Liver (tissue), 9 donors: ENCODE results near the gene JAK1. TPM values are rescaled to one million over a fixed set of nuclear protein-coding genes. Genes with fewer than 3 reads are reported as not detected.

Experiments
- DNase-seq: peaks from one replicate; pipeline ENCODE4 v3.0.0-alpha.2; 2017; ENCODE audit warnings: low spot score
- H3K27ac ChIP-seq, 2 donors: one replicate each; pipeline ENCODE4 v1.7.0; 2013; ENCODE audit warnings: inconsistent platforms in 2 of 2, low read length in 2 of 2, control low read depth in 1 of 2, low read depth in 1 of 2, mild to moderate bottlenecking in 1 of 2
- H3K27me3 ChIP-seq, 4 donors: one replicate each; pipeline versions ENCODE4 v1.6.1 to v1.7.0; 2013; ENCODE audit warnings: low read length in 3 of 4, inconsistent platforms in 1 of 4, mild to moderate bottlenecking in 1 of 4, moderate library complexity in 1 of 4; ENCODE audit not compliant: control insufficient read depth in 4 of 4, insufficient read depth in 4 of 4
- H3K36me3 ChIP-seq, 4 donors: one replicate each; pipeline versions ENCODE4 v1.6.1 to v1.7.0; 2013; ENCODE audit warnings: low read length in 3 of 4, mild to moderate bottlenecking in 3 of 4, low read depth in 1 of 4, moderate library complexity in 1 of 4; ENCODE audit not compliant: control insufficient read depth in 4 of 4, insufficient read depth in 3 of 4
- H3K4me1 ChIP-seq, 4 donors: one replicate each; pipeline versions ENCODE4 v1.6.1 to v1.7.0; 2013; ENCODE audit warnings: low read length in 3 of 4, mild to moderate bottlenecking in 3 of 4, moderate library complexity in 1 of 4; ENCODE audit not compliant: control insufficient read depth in 4 of 4, insufficient read depth in 4 of 4
- H3K4me3 ChIP-seq, 3 donors: one replicate each; pipeline versions ENCODE4 v1.6.1 to v1.7.0; 2013; ENCODE audit warnings: low read length in 3 of 3, control low read depth in 1 of 3, low read depth in 1 of 3, mild to moderate bottlenecking in 1 of 3
- H3K9ac ChIP-seq, 2 donors: one replicate each; pipeline ENCODE4 v1.7.0; 2013; ENCODE audit warnings: low read length in 2 of 2, mild to moderate bottlenecking in 2 of 2, moderate library complexity in 2 of 2, control low read depth in 1 of 2, low read depth in 1 of 2
- H3K9me3 ChIP-seq, 4 donors: one replicate each; pipeline versions ENCODE4 v1.6.1 to v1.7.0; 2013; ENCODE audit warnings: low read length in 3 of 4; ENCODE audit not compliant: control insufficient read depth in 4 of 4
- ATF3 ChIP-seq: IDR thresholded peaks from 2 replicates; pipeline ENCODE4 v1.6.1; 2016; ENCODE audit warnings: antibody characterized with exemption
- CTCF ChIP-seq: fragments of 150-350 bp; IDR thresholded peaks from 2 replicates; pipeline ENCODE4 v1.5.1; 2017; ENCODE audit warnings: improper control_type of control experiment, low read depth, low read length; ENCODE audit not compliant: missing input control
- EGR1 ChIP-seq, 2 donors: IDR thresholded peaks; 2 replicates each; pipeline ENCODE4 v1.6.1; 2016 to 2018; ENCODE audit warnings: antibody characterized with exemption in 2 of 2, low read depth in 2 of 2
- FOXA1 ChIP-seq: IDR thresholded peaks from 2 replicates; pipeline ENCODE4 v1.6.1; 2016; ENCODE audit warnings: antibody characterized with exemption
- FOXA2 ChIP-seq: IDR thresholded peaks from 2 replicates; pipeline ENCODE4 v1.6.1; 2016; ENCODE audit warnings: antibody characterized with exemption
- GABPA ChIP-seq, 2 donors: IDR thresholded peaks in 1 of 2; conservative IDR thresholded peaks in 1 of 2; 2 replicates each; pipeline ENCODE4 v1.6.1; 2016; ENCODE audit warnings: antibody characterized with exemption in 2 of 2, mild to moderate bottlenecking in 1 of 2, moderate library complexity in 1 of 2
- HNF4A ChIP-seq, 2 donors: conservative IDR thresholded peaks; 2 replicates each; pipeline ENCODE4 v1.6.1; 2016; ENCODE audit warnings: antibody characterized with exemption in 2 of 2, mild to moderate bottlenecking in 2 of 2
- HNF4G ChIP-seq: IDR thresholded peaks from 2 replicates; pipeline ENCODE4 v1.6.1; 2016; ENCODE audit warnings: antibody characterized with exemption
- JUND ChIP-seq, 2 donors: IDR thresholded peaks; 2 replicates each; pipeline ENCODE4 v1.6.1; 2016; ENCODE audit warnings: antibody characterized with exemption in 2 of 2
- MAX ChIP-seq: IDR thresholded peaks from 2 replicates; pipeline ENCODE4 v1.6.1; 2016; ENCODE audit warnings: antibody characterized with exemption
- RAD21 ChIP-seq, 2 donors: IDR thresholded peaks; 2 replicates each; pipeline ENCODE4 v1.6.1; 2016; ENCODE audit warnings: antibody characterized with exemption in 2 of 2, mild to moderate bottlenecking in 2 of 2
- REST ChIP-seq: IDR thresholded peaks from 2 replicates; pipeline ENCODE4 v1.6.1; 2016; ENCODE audit warnings: antibody characterized with exemption, mild to moderate bottlenecking
- RXRA ChIP-seq, 2 donors: IDR thresholded peaks; 2 replicates each; pipeline ENCODE4 v1.6.1; 2017 to 2018; ENCODE audit warnings: antibody characterized with exemption in 2 of 2, mild to moderate bottlenecking in 1 of 2
- SP1 ChIP-seq: IDR thresholded peaks from 2 replicates; pipeline ENCODE4 v1.6.1; 2018; ENCODE audit warnings: antibody characterized with exemption, mild to moderate bottlenecking
- TAF1 ChIP-seq: conservative IDR thresholded peaks from 2 replicates; pipeline ENCODE4 v1.6.1; 2016; ENCODE audit warnings: antibody characterized with exemption, mild to moderate bottlenecking
- YY1 ChIP-seq: IDR thresholded peaks from 2 replicates; pipeline ENCODE4 v1.6.1; 2016; ENCODE audit warnings: antibody characterized with exemption, mild to moderate bottlenecking
- ZBTB33 ChIP-seq: IDR thresholded peaks from 2 replicates; pipeline ENCODE4 v1.6.1; 2016; ENCODE audit warnings: antibody characterized with exemption
- WGBS: extraction: QIAGEN DNeasy Blood & Tissue Kit; methylation state at CpG from one replicate; pipeline ENCODE4 v1.1.7; 2013; 5-methylcytosine and 5-hydroxymethylcytosine counted together
- polyA plus RNA-seq, 2 donors: library from polyadenylated mRNA; stranded (reverse) in 1 of 2; unstranded in 1 of 2; fragments of 200-250 nt in 1 of 2; fragments of >200 nt in 1 of 2; fragmentation: Nextera tagmentation in 1 of 2; extraction: Ambion mirVana in 1 of 2; gene quantifications; one replicate each; pipeline versions ENCODE4 v1.2.1 to v1.2.3, GENCODE V29; 2013 to 2015
- total RNA-seq, 2 donors: library from RNA; depleted of rRNA; stranded (reverse); fragments of >200 nt; gene quantifications; one replicate each; pipeline ENCODE4 v1.2.3, GENCODE V29; 2014
- donor health status: healthy.
- donor health status: healthy.
- donor health status: healthy.
- donor health status: healthy.
- donor health status: healthy.

Gene JAK1
- total and polyA plus RNA-seq, 4 donors: 24.1 to 68.6 (median 34.5) TPM

- no peak for TF ChIP-seq ATF3
- TF ChIP-seq ZBTB33: no peak
These were observed 155.2 kb downstream of the JAK1 start (continued) for GRCh38 chr1:64811131-64811530.

GRCh38 chr1:64810001-64810400 is 156.3 kb downstream of the JAK1 start:
- Histone ChIP-seq H3K27ac (no peak overlapping the region), H3K27me3 (no peaks in the 10 kb centered on the region), H3K4me3 (no peak overlapping the region), H3K9ac (no peak overlapping the region), H3K4me1 (no peaks in the 10 kb centered on the region), H3K9me3 (no peaks in the 10 kb centered on the region), H3K36me3 (no peaks in the 10 kb centered on the region)
- 91% methylated on average over 1 of the region's 1 CpG for WGBS
- no peak for DNase-seq
- TF ChIP-seq REST (no peak), JUND (IDR thresholded peaks at IDR 0.05) (no peak), YY1 (no peak), HNF4G (no peak), TAF1 (no peak), RAD21 (IDR thresholded peaks at IDR 0.05) (no peak), EGR1 (IDR thresholded peaks at IDR 0.05; ENCODE audit: low read depth in 2 of 2) (no peak), RXRA (IDR thresholded peaks at IDR 0.05) (no peak), ZBTB33 (no peak), ATF3 (no peak), SP1 (no peak), GABPA (IDR thresholded peaks at IDR 0.05 in 1 of 2, conservative IDR thresholded peaks at IDR 0.05 in 1 of 2) (no peak), MAX (no peak), FOXA2 (no peak), HNF4A (conservative IDR thresholded peaks at IDR 0.05) (no peak), CTCF (no peak), FOXA1 (no peak)
